ENCODE measurements around the gene THAP11. TPM values are rescaled to one million over a fixed set of nuclear protein-coding genes. Genes with fewer than 3 reads are reported as not detected.

The THAP11 gene
- total and polyA plus RNA-seq, 2 of the 13 experiments (the other 11 are each of a cell fraction or from before 2014, with no cell fraction given): 44.2 to 53.4 TPM

- TF ChIP-seq ZNF510 (CRISPR knock-in tag; IDR thresholded peaks at IDR 0.05; ENCODE audit: low read depth) (no peak), SMAD3 (CRISPR knock-in tag; IDR thresholded peaks at IDR 0.05) (peak; percentile 79; the same call in 1 of the 2 replicates), ZZZ3 (CRISPR knock-in tag; IDR thresholded peaks at IDR 0.05; ENCODE audit: borderline replicate concordance) (no peak), ZFP36L1 (CRISPR knock-in tag; IDR thresholded peaks at IDR 0.05) (0 out of 2 replicates have a peak, but pooled peaks have one; percentile 61), GATAD2A (CRISPR knock-in tag; IDR thresholded peaks at IDR 0.05) (peak; percentile 75), ZNF468 (CRISPR knock-in tag; IDR thresholded peaks at IDR 0.05) (no peak), ZNF138 (CRISPR knock-in tag; IDR thresholded peaks at IDR 0.05; ENCODE audit: low read depth) (no peak; the same call in 1 of the 2 replicates), ZSCAN9 (CRISPR knock-in tag; IDR thresholded peaks at IDR 0.05; ENCODE audit: borderline replicate concordance) (peak; percentile 37; the same call in 1 of the 2 replicates), MED13 (CRISPR knock-in tag; IDR thresholded peaks at IDR 0.05) (no peak), PRMT3 (CRISPR knock-in tag; IDR thresholded peaks at IDR 0.05; ENCODE audit: borderline replicate concordance, low read depth) (no peak; the same call in 1 of the 2 replicates), ZNF431 (CRISPR knock-in tag; IDR thresholded peaks at IDR 0.05; ENCODE audit: borderline replicate concordance, low read depth) (0 out of 2 replicates have a peak, but pooled peaks have one; percentile 38), ZNF33A (CRISPR knock-in tag; IDR thresholded peaks at IDR 0.05; ENCODE audit: borderline replicate concordance) (no peak), RFXAP (CRISPR knock-in tag; IDR thresholded peaks at IDR 0.05; ENCODE audit: borderline replicate concordance) (peak; percentile 9; the same call in 1 of the 2 replicates), ZNF343 (CRISPR knock-in tag; IDR thresholded peaks at IDR 0.05) (no peak), ZNF207 (IDR thresholded peaks at IDR 0.05; ENCODE audit: borderline replicate concordance) (no peak), ZNF792 (CRISPR knock-in tag; IDR thresholded peaks at IDR 0.05) (peak; percentile 69), FOSL2 (CRISPR knock-in tag; IDR thresholded peaks at IDR 0.05) (peak; percentile 56), ZNF263 (CRISPR knock-in tag; IDR thresholded peaks at IDR 0.05) (peak; percentile 24; the same call in 1 of the 2 replicates), ZNF607 (CRISPR knock-in tag; IDR thresholded peaks at IDR 0.05; ENCODE audit: borderline replicate concordance) (0 out of 2 replicates have a peak, but pooled peaks have one; percentile 17), RAD51 (IDR thresholded peaks at IDR 0.05; ENCODE audit: borderline replicate concordance) (no peak), ZNF296 (CRISPR knock-in tag; conservative IDR thresholded peaks at IDR 0.05) (no peak), FOXO1 (CRISPR knock-in tag; IDR thresholded peaks at IDR 0.05) (peak; percentile 46; the same call in 1 of the 2 replicates), TCF12 (IDR thresholded peaks at IDR 0.05) (no peak), TCF12 (CRISPR knock-in tag; IDR thresholded peaks at IDR 0.05) (no peak), XRCC5 (optimal IDR thresholded peaks at IDR 0.05; ENCODE audit: low read length) (peak; percentile 96)
- TF ChIP-seq, protein P1, sequence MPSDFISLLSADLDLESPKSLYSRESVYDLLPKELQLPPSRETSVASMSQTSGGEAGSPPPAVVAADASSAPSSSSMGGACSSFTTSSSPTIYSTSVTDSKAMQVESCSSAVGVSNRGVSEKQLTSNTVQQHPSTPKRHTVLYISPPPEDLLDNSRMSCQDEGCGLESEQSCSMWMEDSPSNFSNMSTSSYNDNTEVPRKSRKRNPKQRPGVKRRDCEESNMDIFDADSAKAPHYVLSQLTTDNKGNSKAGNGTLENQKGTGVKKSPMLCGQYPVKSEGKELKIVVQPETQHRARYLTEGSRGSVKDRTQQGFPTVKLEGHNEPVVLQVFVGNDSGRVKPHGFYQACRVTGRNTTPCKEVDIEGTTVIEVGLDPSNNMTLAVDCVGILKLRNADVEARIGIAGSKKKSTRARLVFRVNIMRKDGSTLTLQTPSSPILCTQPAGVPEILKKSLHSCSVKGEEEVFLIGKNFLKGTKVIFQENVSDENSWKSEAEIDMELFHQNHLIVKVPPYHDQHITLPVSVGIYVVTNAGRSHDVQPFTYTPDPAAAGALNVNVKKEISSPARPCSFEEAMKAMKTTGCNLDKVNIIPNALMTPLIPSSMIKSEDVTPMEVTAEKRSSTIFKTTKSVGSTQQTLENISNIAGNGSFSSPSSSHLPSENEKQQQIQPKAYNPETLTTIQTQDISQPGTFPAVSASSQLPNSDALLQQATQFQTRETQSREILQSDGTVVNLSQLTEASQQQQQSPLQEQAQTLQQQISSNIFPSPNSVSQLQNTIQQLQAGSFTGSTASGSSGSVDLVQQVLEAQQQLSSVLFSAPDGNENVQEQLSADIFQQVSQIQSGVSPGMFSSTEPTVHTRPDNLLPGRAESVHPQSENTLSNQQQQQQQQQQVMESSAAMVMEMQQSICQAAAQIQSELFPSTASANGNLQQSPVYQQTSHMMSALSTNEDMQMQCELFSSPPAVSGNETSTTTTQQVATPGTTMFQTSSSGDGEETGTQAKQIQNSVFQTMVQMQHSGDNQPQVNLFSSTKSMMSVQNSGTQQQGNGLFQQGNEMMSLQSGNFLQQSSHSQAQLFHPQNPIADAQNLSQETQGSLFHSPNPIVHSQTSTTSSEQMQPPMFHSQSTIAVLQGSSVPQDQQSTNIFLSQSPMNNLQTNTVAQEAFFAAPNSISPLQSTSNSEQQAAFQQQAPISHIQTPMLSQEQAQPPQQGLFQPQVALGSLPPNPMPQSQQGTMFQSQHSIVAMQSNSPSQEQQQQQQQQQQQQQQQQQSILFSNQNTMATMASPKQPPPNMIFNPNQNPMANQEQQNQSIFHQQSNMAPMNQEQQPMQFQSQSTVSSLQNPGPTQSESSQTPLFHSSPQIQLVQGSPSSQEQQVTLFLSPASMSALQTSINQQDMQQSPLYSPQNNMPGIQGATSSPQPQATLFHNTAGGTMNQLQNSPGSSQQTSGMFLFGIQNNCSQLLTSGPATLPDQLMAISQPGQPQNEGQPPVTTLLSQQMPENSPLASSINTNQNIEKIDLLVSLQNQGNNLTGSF (CRISPR knock-in tag; IDR thresholded peaks at IDR 0.05): no peak
- TF ChIP-seq, protein P2, sequence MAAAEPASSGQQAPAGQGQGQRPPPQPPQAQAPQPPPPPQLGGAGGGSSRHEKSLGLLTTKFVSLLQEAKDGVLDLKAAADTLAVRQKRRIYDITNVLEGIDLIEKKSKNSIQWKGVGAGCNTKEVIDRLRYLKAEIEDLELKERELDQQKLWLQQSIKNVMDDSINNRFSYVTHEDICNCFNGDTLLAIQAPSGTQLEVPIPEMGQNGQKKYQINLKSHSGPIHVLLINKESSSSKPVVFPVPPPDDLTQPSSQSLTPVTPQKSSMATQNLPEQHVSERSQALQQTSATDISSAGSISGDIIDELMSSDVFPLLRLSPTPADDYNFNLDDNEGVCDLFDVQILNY (CRISPR knock-in tag; conservative IDR thresholded peaks at IDR 0.05): peak; percentile 79
Observed at GRCh38 chr16:67841816-67842508, at the start of gene THAP11 (continued).

Measured in HepG2 (cell line).